Skeletal muscle tissue (tissue), 4 donors: Measurements from ENCODE around the gene CFAP206. TPM values are rescaled to one million over a fixed set of nuclear protein-coding genes. Genes with fewer than 3 reads are reported as not detected.

ENCODE experiments used
- H3K27ac ChIP-seq: one replicate; pipeline ENCODE4 v1.7.0; 2013; ENCODE audit warnings: mild to moderate bottlenecking, low read depth, low read length, inconsistent platforms
- H3K27me3 ChIP-seq, 3 donors: one replicate each; pipeline ENCODE4 v1.7.0; 2013; ENCODE audit warnings: low read length in 3 of 3; ENCODE audit not compliant: control insufficient read depth in 3 of 3, insufficient read depth in 3 of 3
- H3K36me3 ChIP-seq, 3 donors: one replicate each; pipeline ENCODE4 v1.7.0; 2013; ENCODE audit warnings: low read length in 3 of 3; ENCODE audit not compliant: control insufficient read depth in 3 of 3, insufficient read depth in 3 of 3
- H3K4me1 ChIP-seq, 3 donors: one replicate each; pipeline ENCODE4 v1.7.0; 2013; ENCODE audit warnings: low read length in 3 of 3, mild to moderate bottlenecking in 3 of 3; ENCODE audit not compliant: control insufficient read depth in 3 of 3, insufficient read depth in 3 of 3
- H3K4me3 ChIP-seq, 3 donors: one replicate each; pipeline ENCODE4 v1.7.0; 2013; ENCODE audit warnings: low read length in 3 of 3
- H3K9ac ChIP-seq, 3 donors: one replicate each; pipeline ENCODE4 v1.7.0; 2013; ENCODE audit warnings: low read length in 3 of 3, mild to moderate bottlenecking in 3 of 3, moderate library complexity in 2 of 3, low read depth in 1 of 3
- H3K9me3 ChIP-seq, 3 donors: one replicate each; pipeline ENCODE4 v1.7.0; 2013; ENCODE audit warnings: low read length in 3 of 3; ENCODE audit not compliant: control insufficient read depth in 3 of 3
- total RNA-seq: library from RNA; depleted of rRNA; stranded (reverse); fragments of >200 nt; gene quantifications from one replicate; pipeline ENCODE4 v1.2.3, GENCODE V29; 2014
- donor health status: Osteomylitis.

Gene CFAP206, protein sequence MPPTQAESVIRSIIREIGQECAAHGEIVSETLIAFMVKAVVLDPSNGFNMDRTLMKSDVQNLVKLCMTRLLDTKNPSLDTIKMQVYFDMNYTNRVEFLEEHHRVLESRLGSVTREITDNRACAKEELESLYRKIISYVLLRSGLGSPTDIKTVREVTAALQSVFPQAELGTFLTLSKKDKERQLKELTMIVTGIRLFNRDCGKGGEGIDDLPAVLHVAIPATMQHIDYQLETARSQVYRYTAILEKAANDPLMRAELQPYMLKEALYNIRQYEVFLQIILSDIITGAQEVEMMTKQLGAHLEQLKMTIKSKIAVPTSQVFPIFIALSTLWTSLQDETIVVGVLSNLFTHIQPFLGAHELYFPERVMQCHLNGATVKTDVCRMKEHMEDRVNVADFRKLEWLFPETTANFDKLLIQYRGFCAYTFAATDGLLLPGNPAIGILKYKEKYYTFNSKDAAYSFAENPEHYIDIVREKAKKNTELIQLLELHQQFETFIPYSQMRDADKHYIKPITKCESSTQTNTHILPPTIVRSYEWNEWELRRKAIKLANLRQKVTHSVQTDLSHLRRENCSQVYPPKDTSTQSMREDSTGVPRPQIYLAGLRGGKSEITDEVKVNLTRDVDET
- total RNA-seq, result not detected

DNA sequence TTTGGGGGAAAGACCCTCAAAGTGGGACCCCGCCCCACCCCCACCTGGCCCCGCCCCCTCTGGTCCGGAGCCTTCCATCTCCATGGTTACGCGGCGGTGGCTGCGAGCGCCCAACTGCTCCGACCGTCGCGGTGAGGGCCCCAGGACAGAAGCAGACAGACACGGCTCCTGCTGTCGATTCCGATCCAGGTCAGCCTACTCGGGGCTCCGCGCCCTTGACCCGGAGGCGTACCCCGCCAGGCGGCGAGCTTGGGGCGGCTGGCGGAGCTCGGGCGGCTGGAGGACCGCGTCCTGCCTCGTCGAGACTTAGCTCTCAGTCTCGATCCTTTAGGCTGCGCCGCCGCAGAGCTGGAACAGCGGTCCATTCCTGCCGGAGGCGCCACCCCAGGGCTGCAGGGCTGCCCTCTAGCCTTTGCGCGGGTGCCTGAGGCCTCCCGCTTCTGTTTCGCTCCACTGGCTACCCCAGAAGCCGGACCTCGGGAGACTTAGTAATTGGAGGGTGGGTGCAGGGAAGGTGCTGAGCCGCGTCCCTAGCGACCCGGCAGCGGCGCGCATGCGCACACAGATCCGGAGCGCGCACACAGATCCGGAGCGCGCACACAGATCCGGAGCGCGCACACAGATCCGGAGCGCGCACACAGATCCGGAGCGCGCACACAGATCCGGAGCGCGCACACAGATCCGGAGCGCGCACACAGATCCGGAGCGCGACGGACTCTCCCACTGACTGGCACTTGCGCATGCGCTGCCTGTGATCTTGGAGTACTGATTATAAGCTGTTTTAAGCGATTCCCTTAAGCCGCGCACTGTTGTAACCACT lies at the start of gene CFAP206:
Gene CFAP206, plus strand, starts transcription at position 72 of the 820 bp plus-strand sequence. CDS start 1,868 bp downstream, outside the sequence.
- Histone ChIP-seq H3K9me3 (no peaks in the 10 kb centered on the region), H3K9ac (peak within 1 kb of the TSS; percentile 69 to 87 (median 75)), H3K4me1 (peaks cover 3 to 6% (median 5%) of the 10 kb centered on the region in 3 donors), H3K27me3 (no peaks in the 10 kb centered on the region), H3K27ac (peak within 1 kb of the TSS; percentile 61), H3K4me3 (peak within 1 kb of the TSS; percentile 83 to 92 (median 86)), H3K36me3 (no peaks in the 10 kb centered on the region)

- H3K27me3 ChIP-seq, result no peaks in the 10 kb centered on the region
- H3K4me3 ChIP-seq, result no peak overlapping the region
- H3K36me3 ChIP-seq, result no peaks in the 10 kb centered on the region
- H3K9ac ChIP-seq, result no peak overlapping the region
- no peaks in the 10 kb centered on the region for H3K4me1 ChIP-seq
- no peaks in the 10 kb centered on the region for H3K9me3 ChIP-seq
- no peak overlapping the region for H3K27ac ChIP-seq
Measured at GRCh38 chr6:87364602-87365252, 43.0 kb upstream of the CFAP206 start.

- Histone ChIP-seq H3K9me3 (no peaks in the 10 kb centered on the region), H3K36me3 (no peaks in the 10 kb centered on the region), H3K9ac (no peak overlapping the region), H3K4me1 (no peaks in the 10 kb centered on the region), H3K27me3 (no peaks in the 10 kb centered on the region), H3K4me3 (no peak overlapping the region), H3K27ac (no peak overlapping the region)
Measured at GRCh38 chr6:87366072-87366827, 41.5 kb upstream of the CFAP206 start.

- H3K27me3 ChIP-seq, result no peaks in the 10 kb centered on the region
- no peak overlapping the region for H3K4me3 ChIP-seq
- no peak overlapping the region for H3K9ac ChIP-seq
- no peaks in the 10 kb centered on the region for H3K4me1 ChIP-seq
- no peaks in the 10 kb centered on the region for H3K36me3 ChIP-seq
- no peaks in the 10 kb centered on the region for H3K9me3 ChIP-seq
- H3K27ac ChIP-seq, result no peak overlapping the region
Measured at GRCh38 chr6:87366899-87367298, 40.9 kb upstream of the CFAP206 start.

GRCh38 chr6:87373377-87373776 lies 34.4 kb upstream of the CFAP206 start:
- H3K27me3 ChIP-seq, result no peaks in the 10 kb centered on the region
- no peaks in the 10 kb centered on the region for H3K4me1 ChIP-seq
- H3K9ac ChIP-seq, result no peak overlapping the region

GRCh38 chr6:87375315-87375714 lies 32.5 kb upstream of the CFAP206 start:
- no peaks in the 10 kb centered on the region for H3K9me3 ChIP-seq
- H3K4me1 ChIP-seq, result no peaks in the 10 kb centered on the region
- H3K9ac ChIP-seq, result no peak overlapping the region
- no peak overlapping the region for H3K27ac ChIP-seq
- no peak overlapping the region for H3K4me3 ChIP-seq
- H3K27me3 ChIP-seq, result no peaks in the 10 kb centered on the region
- H3K36me3 ChIP-seq, result no peaks in the 10 kb centered on the region

More at GRCh38 chr6:87373377-87373776, 34.4 kb upstream of the CFAP206 start:
- Histone ChIP-seq H3K27ac (no peak overlapping the region), H3K4me3 (no peak overlapping the region), H3K9me3 (no peaks in the 10 kb centered on the region), H3K36me3 (no peaks in the 10 kb centered on the region)

DNA sequence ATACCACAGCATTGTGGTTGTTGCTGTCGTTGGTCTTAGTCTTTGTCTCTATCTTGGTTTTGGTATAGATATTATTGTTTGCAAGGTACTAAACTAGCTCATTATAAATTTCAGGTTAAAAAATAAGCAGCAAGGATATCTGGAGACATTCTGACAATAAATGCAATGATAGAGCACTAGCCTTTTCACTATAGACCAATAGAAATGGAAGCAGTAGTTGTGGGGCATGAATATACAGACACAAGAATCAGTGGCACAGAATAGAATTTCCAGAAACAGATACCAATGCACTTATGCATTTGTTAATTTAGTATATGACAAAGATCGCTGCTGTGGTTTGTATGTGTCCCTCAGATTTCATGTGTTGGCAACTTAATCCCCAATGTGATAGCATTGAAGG lies 31.1 kb upstream of the CFAP206 start:
- Histone ChIP-seq H3K36me3 (no peaks in the 10 kb centered on the region), H3K27ac (no peak overlapping the region), H3K4me3 (no peak overlapping the region), H3K9me3 (no peaks in the 10 kb centered on the region), H3K27me3 (no peaks in the 10 kb centered on the region), H3K9ac (no peak overlapping the region), H3K4me1 (no peaks in the 10 kb centered on the region)

DNA sequence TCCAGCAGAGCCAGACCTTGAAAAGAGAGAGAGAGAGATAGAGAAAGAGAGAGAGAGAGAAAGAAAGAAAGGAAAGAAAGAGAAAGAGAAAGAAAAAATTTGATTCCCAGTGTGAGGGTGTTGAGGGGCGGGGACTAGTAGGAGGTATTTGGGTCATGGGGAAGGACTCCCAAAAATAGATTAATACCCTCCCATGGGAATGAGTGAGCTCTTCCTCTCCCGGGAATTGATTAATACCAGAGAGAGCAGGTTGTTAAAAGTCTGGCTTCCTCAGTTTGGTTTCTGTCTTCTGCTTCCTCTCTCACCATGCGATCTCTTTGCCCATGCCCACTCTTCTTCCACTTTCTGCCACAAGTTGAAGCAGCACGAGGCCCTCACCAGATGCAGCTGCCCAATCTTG lies 28.8 kb upstream of the CFAP206 start:
- Histone ChIP-seq H3K9ac (no peak overlapping the region), H3K27ac (no peak overlapping the region), H3K9me3 (no peaks in the 10 kb centered on the region), H3K4me1 (no peaks in the 10 kb centered on the region), H3K27me3 (no peaks in the 10 kb centered on the region), H3K36me3 (no peaks in the 10 kb centered on the region), H3K4me3 (no peak overlapping the region)

GRCh38 chr6:87382861-87383260 lies 24.9 kb upstream of the CFAP206 start:
- no peaks in the 10 kb centered on the region for H3K9me3 ChIP-seq
- H3K9ac ChIP-seq, result no peak overlapping the region
- H3K27ac ChIP-seq, result no peak overlapping the region
- H3K4me1 ChIP-seq, result no peaks in the 10 kb centered on the region
- no peaks in the 10 kb centered on the region for H3K27me3 ChIP-seq
- no peak overlapping the region for H3K4me3 ChIP-seq
- no peaks in the 10 kb centered on the region for H3K36me3 ChIP-seq
